Measurements from ENCODE around the gene EXTL1. TPM values are rescaled to one million over a fixed set of nuclear protein-coding genes. Genes with fewer than 3 reads are reported as not detected.

Gene EXTL1
- total RNA-seq, 1 experiment from 2014 or later = 1.0 TPM

- no peaks in the 10 kb centered on the region for H3K36me3 Mint-ChIP-seq (ENCODE audit: insufficient read depth in 1 of 3, low read depth in 3 of 3)
Observed at GRCh38 chr1:26041978-26042377, 20.4 kb downstream of the EXTL1 start.

More at GRCh38 chr1:26041978-26042377, 20.4 kb downstream of the EXTL1 start:
- H4K5ac ChIP-seq (ENCODE audit: insufficient read length, low read depth, low read length) = no peak overlapping the region
- no peak overlapping the region for H2BK5ac ChIP-seq (ENCODE audit: insufficient read length, low read length)
- DNase-seq = no peak
- H4K8ac ChIP-seq (replicated peaks; ENCODE audit: insufficient read length, low read depth, low read length) = no peak overlapping the region
- H2BK120ac ChIP-seq (ENCODE audit: low read depth, low read length, poor library complexity, severe bottlenecking) = no peak overlapping the region
- no CpG with 5 or more reads among the region's 4 CpGs for WGBS (ENCODE audit: extremely low coverage, insufficient read length, low lambda C conversion rate)
- H3K14ac ChIP-seq (ENCODE audit: insufficient read depth, low read length) = no peak overlapping the region
- TF ChIP-seq CTCF (conservative IDR thresholded peaks at IDR 0.05) = no peak
- H2BK12ac ChIP-seq (ENCODE audit: insufficient read length, low read depth, low read length) = no peak overlapping the region
- no peak overlapping the region for H3K23ac ChIP-seq (ENCODE audit: insufficient read length, low read depth, low read length)
- H2BK15ac ChIP-seq (ENCODE audit: low read depth, low read length) = no peak overlapping the region
- H2BK20ac ChIP-seq (ENCODE audit: low read depth, low read length, poor library complexity, severe bottlenecking) = no peak overlapping the region
- H3K56ac ChIP-seq (ENCODE audit: insufficient read length, low read depth, low read length) = no peak overlapping the region
- Mint-ChIP-seq H3K4me1 (peaks cover 5 to 9% of the 10 kb centered on the region in 2 experiments; a peak in 3 of 4 replicates), H3K27ac (no peak overlapping the region), H3K9me3 (no peaks in the 10 kb centered on the region), H3K27me3 (ENCODE audit: low read depth) (peaks cover 94% of the 10 kb centered on the region), H3K4me3 (no peak overlapping the region)
- no peak overlapping the region for H4K91ac ChIP-seq (ENCODE audit: insufficient read length, low read depth, low read length)
- no peak overlapping the region for H2AK5ac ChIP-seq (ENCODE audit: insufficient read length, low read length)
- peaks cover 4% of the 10 kb centered on the region for H4K20me1 ChIP-seq (ENCODE audit: control insufficient read depth, insufficient read depth, insufficient read length)
- no peak overlapping the region for H2AFZ ChIP-seq (ENCODE audit: low read length)
- H3K27me3 ChIP-seq (ENCODE audit: insufficient read depth, low read length) = peaks cover 32% of the 10 kb centered on the region
- no peak overlapping the region for H3K18ac ChIP-seq (ENCODE audit: insufficient read length, low read depth, low read length)
- no peaks in the 10 kb centered on the region for H3K79me1 ChIP-seq (ENCODE audit: insufficient read depth, low read depth, low read length, poor library complexity, severe bottlenecking)
- H3K4ac ChIP-seq (ENCODE audit: low read depth, low read length) = no peak overlapping the region
- no peaks in the 10 kb centered on the region for H3K4me1 ChIP-seq (ENCODE audit: insufficient read depth, low read length)
- H3K9ac ChIP-seq (ENCODE audit: extremely low read depth, insufficient read length, low read length) = no peak overlapping the region
- no peaks in the 10 kb centered on the region for H3K9me3 ChIP-seq (ENCODE audit: control insufficient read depth, low read depth, low read length)
- H3K27ac ChIP-seq (ENCODE audit: insufficient read length, low read depth, low read length) = no peak overlapping the region
- peaks cover 10% of the 10 kb centered on the region for H3K23me2 ChIP-seq (ENCODE audit: insufficient read length, low read depth, low read length, poor library complexity, severe bottlenecking)
- H3T11ph ChIP-seq (ENCODE audit: low read length) = no peak overlapping the region
- no peak overlapping the region for H3K4me2 ChIP-seq (ENCODE audit: insufficient read depth, insufficient read length, low read length)
- no peaks in the 10 kb centered on the region for H3K79me2 ChIP-seq (ENCODE audit: insufficient read depth, low read length)

All from H9 (cell line).